Upper lobe of left lung (tissue), 4 donors: Measurements from ENCODE around the gene PWWP2B.

Experiments
- CTCF ChIP-seq, 6 experiments: fragments of 450-650 bp in 4 of 6; fragments of 200-600 bp in 2 of 6; sonication (generic) in 2 of 6; IDR thresholded peaks; one replicate each; pipeline ENCODE4 v1.5.1; 2016 to 2019; ENCODE audit warnings: antibody characterized with exemption in 6 of 6
- EP300 ChIP-seq, 4 donors: sonication (generic); formaldehyde crosslinking; IDR thresholded peaks; one replicate each; pipeline ENCODE4 v1.5.1; 2017; ENCODE audit warnings: antibody characterized with exemption in 4 of 4, control low read depth in 2 of 4
- POLR2A ChIP-seq, 4 donors: fragments of 450-650 bp; IDR thresholded peaks; one replicate each; pipeline ENCODE4 v1.5.1; 2016 to 2017; ENCODE audit warnings: antibody characterized with exemption in 4 of 4, mild to moderate bottlenecking in 2 of 4
- POLR2AphosphoS5 ChIP-seq, 2 donors: sonication (generic); formaldehyde crosslinking; IDR thresholded peaks; one replicate each; pipeline ENCODE4 v1.5.1; 2017; ENCODE audit warnings: antibody characterized with exemption in 2 of 2

GRCh38 chr10:132404169-132404880 is 7.3 kb downstream of the PWWP2B start:
- TF ChIP-seq CTCF (IDR thresholded peaks at IDR 0.05) (no peak), POLR2A (IDR thresholded peaks at IDR 0.05) (no peak), POLR2AphosphoS5 (IDR thresholded peaks at IDR 0.05) (no peak), EP300 (IDR thresholded peaks at IDR 0.05) (no peak)
